H1 (cell line): ENCODE results near the gene DCBLD2. TPM values are rescaled to one million over a fixed set of nuclear protein-coding genes. Genes with fewer than 3 reads are reported as not detected.
"Not testable (repeated sequence)": the region's sequence is repeated elsewhere in the genome, so short reads cannot be mapped to it uniquely, and the experiment has no call there.

ENCODE experiments used
- CTCF ChIA-PET: fragments of 300-600 bp; sonication (Branson Sonifier 250); formaldehyde crosslinking; loops from one replicate; lab custom pipeline; 2021; ENCODE audit not compliant: partially characterized antibody; lab: Charles Lee
- POLR2A ChIA-PET: fragments of 300-600 bp; sonication (Branson Sonifier 250); formaldehyde crosslinking; loops from one replicate; lab custom pipeline; 2021; ENCODE audit warnings: inconsistent platforms; ENCODE audit not compliant: partially characterized antibody; lab: Charles Lee
- DNase-seq, 2 experiments: peaks; one replicate each; pipeline versions ENCODE4 v3.0.0 to v3.0.0-alpha.2; 2010 to 2022; ENCODE audit warnings: low spot score in 2 of 2, low read depth in 1 of 2, mixed read lengths in 1 of 2
- FAIRE-seq: peaks from 2 replicates; lab custom pipeline; 2011; peaks lifted over from hg19 to GRCh38; lab: Jason Lieb, UNC
- H2AFZ ChIP-seq: 2 replicates; pipeline ENCODE4 v1.8.1; 2012; ENCODE audit warnings: low read length, inconsistent platforms
- H2AK5ac ChIP-seq: 2 replicates; pipeline ENCODE4 v1.6.1; 2013; ENCODE audit warnings: low read depth, low read length
- H2BK120ac ChIP-seq: replicated peaks from 2 replicates; pipeline ENCODE3; 2013; ENCODE audit warnings: low read depth, low read length, inconsistent platforms
- H2BK12ac ChIP-seq: 2 replicates; pipeline ENCODE4 v1.6.1; 2013; ENCODE audit warnings: low read depth, low read length
- H2BK15ac ChIP-seq: 2 replicates; pipeline ENCODE4 v1.6.1; 2013; ENCODE audit warnings: low read length
- H2BK20ac ChIP-seq: 2 replicates; pipeline ENCODE4 v1.6.1; 2013; ENCODE audit warnings: low read length
- H2BK5ac ChIP-seq: 2 replicates; pipeline ENCODE4 v1.6.1; 2013; ENCODE audit warnings: low read depth, low read length
- H3K14ac ChIP-seq: 2 replicates; pipeline ENCODE4 v1.6.1; 2013; ENCODE audit warnings: inconsistent platforms; ENCODE audit not compliant: insufficient read length
- H3K18ac ChIP-seq: 2 replicates; pipeline ENCODE4 v1.6.1; 2013; ENCODE audit warnings: low read length; ENCODE audit errors: extremely low read depth
- H3K23ac ChIP-seq: 2 replicates; pipeline ENCODE4 v1.6.1; 2013; ENCODE audit warnings: inconsistent platforms; ENCODE audit not compliant: insufficient read length
- H3K23me2 ChIP-seq: 2 replicates; pipeline ENCODE4 v1.6.1; 2013; ENCODE audit warnings: low read depth, low read length
- H3K27ac ChIP-seq: 2 replicates; pipeline ENCODE4 v1.6.1; 2011; ENCODE audit warnings: low read depth, low read length, inconsistent platforms
- H3K27me3 ChIP-seq, 4 experiments: replicated peaks in 1 of 4; 1 replicate in 1 of 4; 2 replicates in 3 of 4; pipeline versions ENCODE4 v1.6.1 to v1.8.1; 2011 to 2013; ENCODE audit warnings: low read length in 3 of 4, mild to moderate bottlenecking in 3 of 4, inconsistent platforms in 2 of 4, mixed read lengths in 2 of 4, moderate library complexity in 1 of 4; ENCODE audit not compliant: control insufficient read depth in 3 of 4, insufficient read depth in 3 of 4; ENCODE audit errors: extremely low read depth in 1 of 4
- H3K36me3 ChIP-seq, 4 experiments: 2 replicates each; pipeline versions ENCODE4 v1.6.1 to v1.8.1; 2011 to 2013; ENCODE audit warnings: mild to moderate bottlenecking in 4 of 4, low read length in 3 of 4, moderate library complexity in 2 of 4, control low read depth in 1 of 4, inconsistent platforms in 1 of 4; ENCODE audit not compliant: insufficient read depth in 4 of 4, control insufficient read depth in 2 of 4
- H3K4ac ChIP-seq: replicated peaks from 2 replicates; pipeline ENCODE3; 2013; ENCODE audit warnings: low read length, low read depth, mixed read lengths, inconsistent platforms; ENCODE audit not compliant: insufficient read length
- H3K4me1 ChIP-seq, 4 experiments: replicated peaks in 1 of 4; 1 replicate in 1 of 4; 2 replicates in 3 of 4; pipeline versions ENCODE4 v1.6.1 to v1.8.1; 2011 to 2013; ENCODE audit warnings: low read length in 3 of 4, inconsistent platforms in 2 of 4, mixed read lengths in 1 of 4; ENCODE audit not compliant: insufficient read depth in 4 of 4, control insufficient read depth in 3 of 4
- H3K4me2 ChIP-seq, 2 experiments: 2 replicates each; pipeline versions ENCODE4 v1.6.1 to v1.8.1; 2011 to 2013; ENCODE audit warnings: low read depth in 2 of 2, low read length in 2 of 2, control low read depth in 1 of 2, inconsistent platforms in 1 of 2, mild to moderate bottlenecking in 1 of 2; ENCODE audit not compliant: insufficient read depth in 1 of 2
- H3K4me3 ChIP-seq, 4 experiments: fragments of 200-600, 300-600 bp in 1 of 4; sonication (generic), shearing (Covaris generic), sonication (Bioruptor Twin) in 1 of 4; 2 replicates each; pipeline versions ENCODE4 v1.5.1 to v1.8.1; 2011 to 2016; ENCODE audit warnings: low read length in 4 of 4, low read depth in 3 of 4, control low read depth in 2 of 4, inconsistent platforms in 2 of 4, mild to moderate bottlenecking in 2 of 4, mixed read lengths in 1 of 4, moderate library complexity in 1 of 4; ENCODE audit not compliant: insufficient read depth in 2 of 4; ENCODE audit errors: extremely low read depth in 1 of 4
- H3K56ac ChIP-seq: replicated peaks from 2 replicates; pipeline ENCODE3; 2013; ENCODE audit warnings: low read depth, mild to moderate bottlenecking, mixed read lengths, low read length, inconsistent platforms; ENCODE audit not compliant: insufficient read length
- H3K79me1 ChIP-seq: 2 replicates; pipeline ENCODE4 v1.6.1; 2013; ENCODE audit warnings: low read depth, low read length, control low read depth
- H3K79me2 ChIP-seq, 2 experiments: 2 replicates each; pipeline versions ENCODE4 v1.6.1 to v1.8.1; 2012 to 2013; ENCODE audit warnings: low read length in 2 of 2, mild to moderate bottlenecking in 2 of 2, inconsistent platforms in 1 of 2; ENCODE audit not compliant: insufficient read depth in 2 of 2, control insufficient read depth in 1 of 2
- H3K9ac ChIP-seq, 4 experiments: replicated peaks in 1 of 4; 1 replicate in 1 of 4; 2 replicates in 3 of 4; pipeline versions ENCODE4 v1.6.1 to v1.8.1; 2011 to 2013; ENCODE audit warnings: low read depth in 3 of 4, low read length in 3 of 4, control low read depth in 2 of 4, mild to moderate bottlenecking in 2 of 4, moderate library complexity in 2 of 4, inconsistent platforms in 1 of 4; ENCODE audit errors: extremely low read depth in 1 of 4
- H3K9me3 ChIP-seq, 2 experiments: 2 replicates each; pipeline versions ENCODE4 v1.6.1 to v1.8.1; 2012 to 2013; ENCODE audit warnings: mild to moderate bottlenecking in 2 of 2, moderate library complexity in 2 of 2, control low read depth in 1 of 2, inconsistent platforms in 1 of 2, low read depth in 1 of 2, low read length in 1 of 2, mixed read lengths in 1 of 2; ENCODE audit not compliant: insufficient read depth in 2 of 2
- H4K20me1 ChIP-seq, 2 experiments: replicated peaks in 1 of 2; 2 replicates each; pipeline versions ENCODE3 to v1.8.1; 2011 to 2013; ENCODE audit warnings: inconsistent platforms in 2 of 2, low read length in 2 of 2, mild to moderate bottlenecking in 1 of 2; ENCODE audit not compliant: insufficient read depth in 2 of 2, control insufficient read depth in 1 of 2
- H4K5ac ChIP-seq: 2 replicates; pipeline ENCODE4 v1.6.1; 2013; ENCODE audit warnings: low read length, low read depth, mixed read lengths, inconsistent platforms; ENCODE audit not compliant: insufficient read length
- H4K8ac ChIP-seq: 2 replicates; pipeline ENCODE4 v1.8.0; 2013; ENCODE audit warnings: mild to moderate bottlenecking, moderate library complexity, low read length, inconsistent platforms; ENCODE audit not compliant: insufficient read depth; ENCODE audit errors: extremely low read depth
- H4K91ac ChIP-seq: replicated peaks from 2 replicates; pipeline ENCODE3; 2013; ENCODE audit warnings: low read length, mixed read lengths, inconsistent platforms; ENCODE audit not compliant: insufficient read length
- WGBS, 2 experiments: shearing (Covaris generic) in 1 of 2; methylation state at CpG; one replicate each; pipeline versions ENCODE4 v1.1.6 to v1.1.7; 2013 to 2015; ENCODE audit warnings: low lambda C conversion rate in 2 of 2, mixed read lengths in 2 of 2, inconsistent platforms in 1 of 2, low coverage in 1 of 2, missing lambda C conversion rate in 1 of 2; ENCODE audit not compliant: insufficient replicate concordance in 2 of 2, insufficient coverage in 1 of 2, insufficient read length in 1 of 2; ENCODE audit errors: extremely low coverage in 1 of 2, missing lambda C conversion rate in 1 of 2; 5-methylcytosine and 5-hydroxymethylcytosine counted together
- polyA plus RNA-seq, 7 experiments: library from polyadenylated mRNA; depleted of rRNA in 3 of 7; stranded (reverse) in 5 of 7; unstranded in 2 of 7; fragments of >200 nt in 5 of 7; fragments of 200-250 nt in 2 of 7; gene quantifications; 1 replicate in 5 of 7; 2 replicates in 1 of 7; 4 replicates in 1 of 7; pipeline versions ENCODE4 v1.2.1 to v1.2.3, GENCODE V29; 2011 to 2013; ENCODE audit warnings: missing spikeins in 2 of 7, mixed read lengths in 2 of 7
- total RNA-seq: library from RNA; stranded (reverse); fragmentation: NEBNext Ultra II Directional; extraction: Animal tissue kit (Norgen Biotek cat#: 25700); gene quantifications from 2 replicates; pipeline ENCODE4 v1.2.1, GENCODE V29; 2021

The DCBLD2 gene
- total and polyA plus RNA-seq, 2 of the 8 experiments (the other 6 are each of a cell fraction or from before 2014, with no cell fraction given): 19.6 to 63.8 TPM

DNA sequence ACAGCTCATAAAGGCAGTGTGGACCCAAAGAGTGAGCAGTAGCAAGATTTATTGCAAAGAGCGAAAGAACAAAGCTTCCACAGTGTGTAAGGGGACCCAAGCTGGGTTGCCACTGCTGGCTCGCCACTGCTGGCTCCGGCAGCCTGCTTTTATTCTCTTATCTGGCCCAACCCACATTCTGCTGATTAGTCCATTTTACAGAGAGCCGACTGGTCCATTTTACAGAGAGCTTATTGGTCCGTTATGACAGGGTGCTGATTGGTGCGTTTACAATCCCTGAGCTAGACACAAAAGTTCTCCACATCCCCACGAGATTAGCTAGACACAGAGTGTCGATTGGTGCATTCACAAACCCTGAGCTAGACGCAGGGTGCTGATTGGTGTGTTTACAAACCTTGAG is 44.2 kb downstream of the DCBLD2 start:
- H4K20me1 ChIP-seq, H3K27ac ChIP-seq, POLR2A ChIA-PET, CTCF ChIA-PET, H3K4me1 ChIP-seq, H3K4me2 ChIP-seq, H3K4ac ChIP-seq, H2AK5ac ChIP-seq, H3K27me3 ChIP-seq, H2BK20ac ChIP-seq, H3K23me2 ChIP-seq, DNase-seq, H3K79me1 ChIP-seq, H2BK5ac ChIP-seq, H3K18ac ChIP-seq, H2BK15ac ChIP-seq, H2BK12ac ChIP-seq, H3K23ac ChIP-seq, H3K14ac ChIP-seq, FAIRE-seq, H4K5ac ChIP-seq, H2BK120ac ChIP-seq, H3K4me3 ChIP-seq, H3K56ac ChIP-seq, H4K91ac ChIP-seq, H2AFZ ChIP-seq, H3K9ac ChIP-seq, H4K8ac ChIP-seq: not testable (repeated sequence)
- Histone ChIP-seq H3K79me2 (peaks cover 2 to 23% of the 10 kb centered on the region in 2 experiments; a peak in 2 of 4 replicates), H3K9me3 (peaks cover 0 to 15% of the 10 kb centered on the region in 2 experiments; a peak in 1 of 4 replicates), H3K36me3 (peaks cover 0 to 16% (median 3%) of the 10 kb centered on the region in 4 experiments; a peak in 3 of 8 replicates)
- 92% methylated on average over 9 of the region's 9 CpGs; no CpG with 5 or more reads in 1 of the 2 experiments for WGBS, 2 experiments
